ENCODE results near the gene SAMSN1.

GRCh38 chr21:14583629-14584255, 37.6 kb upstream of the SAMSN1 start:
- TF ChIP-seq CTCF (IDR thresholded peaks at IDR 0.05) (no peak), POLR2A (IDR thresholded peaks at IDR 0.05) (no peak), POLR2AphosphoS5 (IDR thresholded peaks at IDR 0.05) (no peak)

Data from gastroesophageal sphincter (tissue), 3 donors.